HepG2 (cell line): ENCODE results near the gene CBFA2T2. TPM values are rescaled to one million over a fixed set of nuclear protein-coding genes. Genes with fewer than 3 reads are reported as not detected.
A peak's percentile ranks its signal among the peaks of the same experiment; 100 is the strongest.

Experiments
- GATAD2A ChIP-seq: IDR thresholded peaks from 2 replicates; pipeline ENCODE4 v1.6.1; 2016
- HNF4A ChIP-seq: sonication (generic); formaldehyde crosslinking; IDR thresholded peaks from 2 replicates; pipeline ENCODE4 v1.4.0; 2020; ENCODE audit warnings: missing genetic modification reagents
- MXI1 ChIP-seq: IDR thresholded peaks from 3 replicates; pipeline ENCODE4 v1.6.1; 2012; ENCODE audit warnings: low read depth, low read length, inconsistent platforms, borderline replicate concordance
- PHF5A ChIP-seq: IDR thresholded peaks from one replicate; pipeline ENCODE4 v1.6.1; 2018; ENCODE audit warnings: low read depth, missing genetic modification reagents; ENCODE audit not compliant: unreplicated experiment
- ZMYM3 ChIP-seq: sonication (generic); formaldehyde crosslinking; IDR thresholded peaks from 2 replicates; pipeline ENCODE4 v1.5.1; 2020; ENCODE audit warnings: mild to moderate bottlenecking, missing genetic modification reagents
- polyA plus RNA-seq, 8 experiments: library from polyadenylated mRNA; depleted of rRNA in 3 of 8; stranded (reverse) in 7 of 8; unstranded in 1 of 8; fragments of >200 nt; fragmentation: Illumina TruSeq in 4 of 8; extraction: Trizol in 4 of 8; gene quantifications; 2 replicates each; pipeline versions ENCODE4 v1.2.1 to v1.2.3, GENCODE V29; 2011 to 2016; ENCODE audit warnings: low read depth in 4 of 8, missing spikeins in 1 of 8, mixed read lengths in 1 of 8; ENCODE audit not compliant: insufficient read depth in 1 of 8
- total RNA-seq, 5 experiments: library from RNA; depleted of rRNA; stranded (reverse); fragments of >200 nt; fragmentation: Illumina TruSeq; extraction: Trizol; gene quantifications; 2 replicates each; pipeline ENCODE4 v1.2.3, GENCODE V29; 2016; ENCODE audit warnings: low read depth in 1 of 5
- TF ChIP-seq, protein P1 (sequence below): sonication (generic); formaldehyde crosslinking; IDR thresholded peaks from 2 replicates; pipeline ENCODE4 v1.8.1; 2023; ENCODE audit warnings: mild to moderate bottlenecking, moderate library complexity, missing genetic modification reagents
- TF ChIP-seq, protein P2 (sequence below): IDR thresholded peaks from 2 replicates; pipeline ENCODE4 v1.6.1; 2012; ENCODE audit warnings: inconsistent platforms
- TF ChIP-seq, protein P3 (sequence below): IDR thresholded peaks from 2 replicates; pipeline ENCODE4 v1.6.1; 2016
- TF ChIP-seq, protein P4 (sequence below), 2 experiments: fragments of 450-650 bp in 1 of 2; sonication (generic) in 1 of 2; formaldehyde crosslinking; IDR thresholded peaks; 2 replicates each; pipeline versions ENCODE4 v1.5.0 to v1.8.0; 2020 to 2022; ENCODE audit warnings: mild to moderate bottlenecking in 1 of 2, missing genetic modification reagents in 1 of 2
- TF ChIP-seq, protein P5 (sequence below): IDR thresholded peaks from 2 replicates; pipeline ENCODE4 v1.6.1; 2016; ENCODE audit warnings: low read depth
- TF ChIP-seq, protein P6 (sequence below): sonication (generic); formaldehyde crosslinking; IDR thresholded peaks from 2 replicates; pipeline ENCODE4 v1.5.0; 2020; ENCODE audit warnings: mild to moderate bottlenecking, missing genetic modification reagents, borderline replicate concordance

Gene CBFA2T2
- total and polyA plus RNA-seq, 2 of the 13 experiments (the other 11 are each of a cell fraction or from before 2014, with no cell fraction given) = 6.3 to 21.2 TPM

DNA sequence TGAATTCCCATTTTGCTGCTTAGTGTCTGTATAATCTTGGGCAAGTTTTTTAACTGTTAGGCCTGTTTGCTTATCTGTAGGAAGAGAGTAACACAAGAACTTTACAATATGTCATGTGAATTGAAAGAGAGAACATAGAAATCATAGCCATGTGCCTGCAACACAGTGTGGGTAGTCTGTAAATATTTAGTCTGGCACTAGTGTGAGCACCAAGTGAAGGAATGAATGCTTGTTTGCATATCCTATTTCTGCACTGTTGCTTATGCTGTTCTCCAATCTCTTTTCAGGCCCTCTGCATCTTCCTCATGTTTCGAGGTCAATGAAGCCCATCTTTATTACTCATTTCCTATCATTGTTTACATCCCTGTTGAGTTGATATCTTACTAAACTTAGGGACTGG lies 49.2 kb downstream of the CBFA2T2 start (continued):
- TF ChIP-seq, protein P1, sequence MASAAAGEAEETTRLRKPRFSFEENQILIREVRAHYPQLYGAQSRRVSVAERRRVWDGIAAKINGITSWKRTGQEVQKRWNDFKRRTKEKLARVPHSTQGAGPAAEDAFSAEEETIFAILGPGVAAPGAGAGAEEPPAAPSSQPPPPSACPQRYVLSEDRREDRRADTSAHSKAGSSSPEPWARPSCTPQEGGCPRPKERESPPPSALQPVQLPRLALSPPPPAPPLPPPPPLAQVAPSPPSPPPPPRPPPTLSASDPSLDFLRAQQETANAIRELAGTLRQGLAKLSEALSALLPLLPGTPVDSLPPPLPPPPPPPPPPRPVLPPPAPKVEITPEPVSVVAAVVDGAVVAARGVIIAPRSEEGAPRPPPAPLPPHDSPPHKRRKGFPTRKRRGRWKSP (CRISPR knock-in tag) = peak; percentile 9; the same call in 1 of the 2 replicates
- TF ChIP-seq, protein P2, sequence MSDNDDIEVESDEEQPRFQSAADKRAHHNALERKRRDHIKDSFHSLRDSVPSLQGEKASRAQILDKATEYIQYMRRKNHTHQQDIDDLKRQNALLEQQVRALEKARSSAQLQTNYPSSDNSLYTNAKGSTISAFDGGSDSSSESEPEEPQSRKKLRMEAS = peak; percentile 39; the same call in 1 of the 2 replicates
- TF ChIP-seq, protein P3, sequence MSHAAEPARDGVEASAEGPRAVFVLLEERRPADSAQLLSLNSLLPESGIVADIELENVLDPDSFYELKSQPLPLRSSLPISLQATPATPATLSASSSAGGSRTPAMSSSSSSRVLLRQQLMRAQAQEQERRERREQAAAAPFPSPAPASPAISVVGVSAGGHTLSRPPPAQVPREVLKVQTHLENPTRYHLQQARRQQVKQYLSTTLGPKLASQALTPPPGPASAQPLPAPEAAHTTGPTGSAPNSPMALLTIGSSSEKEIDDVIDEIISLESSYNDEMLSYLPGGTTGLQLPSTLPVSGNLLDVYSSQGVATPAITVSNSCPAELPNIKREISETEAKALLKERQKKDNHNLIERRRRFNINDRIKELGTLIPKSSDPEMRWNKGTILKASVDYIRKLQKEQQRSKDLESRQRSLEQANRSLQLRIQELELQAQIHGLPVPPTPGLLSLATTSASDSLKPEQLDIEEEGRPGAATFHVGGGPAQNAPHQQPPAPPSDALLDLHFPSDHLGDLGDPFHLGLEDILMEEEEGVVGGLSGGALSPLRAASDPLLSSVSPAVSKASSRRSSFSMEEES (CRISPR knock-in tag) = 0 out of 2 replicates have a peak, but pooled peaks have one; percentile 31
- TF ChIP-seq, protein P4, sequence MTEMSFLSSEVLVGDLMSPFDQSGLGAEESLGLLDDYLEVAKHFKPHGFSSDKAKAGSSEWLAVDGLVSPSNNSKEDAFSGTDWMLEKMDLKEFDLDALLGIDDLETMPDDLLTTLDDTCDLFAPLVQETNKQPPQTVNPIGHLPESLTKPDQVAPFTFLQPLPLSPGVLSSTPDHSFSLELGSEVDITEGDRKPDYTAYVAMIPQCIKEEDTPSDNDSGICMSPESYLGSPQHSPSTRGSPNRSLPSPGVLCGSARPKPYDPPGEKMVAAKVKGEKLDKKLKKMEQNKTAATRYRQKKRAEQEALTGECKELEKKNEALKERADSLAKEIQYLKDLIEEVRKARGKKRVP (CRISPR knock-in tag; IDR thresholded peaks at IDR 0.05) = peak in 1 of 2 experiments; percentile 76; a peak in 2 of 4 replicates
- TF ChIP-seq, protein P5, sequence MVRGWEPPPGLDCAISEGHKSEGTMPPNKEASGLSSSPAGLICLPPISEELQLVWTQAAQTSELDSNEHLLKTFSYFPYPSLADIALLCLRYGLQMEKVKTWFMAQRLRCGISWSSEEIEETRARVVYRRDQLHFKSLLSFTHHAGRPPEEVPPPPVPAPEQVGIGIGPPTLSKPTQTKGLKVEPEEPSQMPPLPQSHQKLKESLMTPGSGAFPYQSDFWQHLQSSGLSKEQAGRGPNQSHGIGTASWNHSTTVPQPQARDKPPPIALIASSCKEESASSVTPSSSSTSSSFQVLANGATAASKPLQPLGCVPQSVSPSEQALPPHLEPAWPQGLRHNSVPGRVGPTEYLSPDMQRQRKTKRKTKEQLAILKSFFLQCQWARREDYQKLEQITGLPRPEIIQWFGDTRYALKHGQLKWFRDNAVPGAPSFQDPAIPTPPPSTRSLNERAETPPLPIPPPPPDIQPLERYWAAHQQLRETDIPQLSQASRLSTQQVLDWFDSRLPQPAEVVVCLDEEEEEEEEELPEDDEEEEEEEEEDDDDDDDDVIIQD (CRISPR knock-in tag) = peak; percentile 73; the same call in 1 of the 2 replicates
- peak; percentile 78 for TF ChIP-seq GATAD2A (CRISPR knock-in tag)
- TF ChIP-seq PHF5A (CRISPR knock-in tag) = peak; percentile 31
- TF ChIP-seq HNF4A (CRISPR knock-in tag) = 0 out of 2 replicates have a peak, but pooled peaks have one; percentile 6
- TF ChIP-seq, protein P6, sequence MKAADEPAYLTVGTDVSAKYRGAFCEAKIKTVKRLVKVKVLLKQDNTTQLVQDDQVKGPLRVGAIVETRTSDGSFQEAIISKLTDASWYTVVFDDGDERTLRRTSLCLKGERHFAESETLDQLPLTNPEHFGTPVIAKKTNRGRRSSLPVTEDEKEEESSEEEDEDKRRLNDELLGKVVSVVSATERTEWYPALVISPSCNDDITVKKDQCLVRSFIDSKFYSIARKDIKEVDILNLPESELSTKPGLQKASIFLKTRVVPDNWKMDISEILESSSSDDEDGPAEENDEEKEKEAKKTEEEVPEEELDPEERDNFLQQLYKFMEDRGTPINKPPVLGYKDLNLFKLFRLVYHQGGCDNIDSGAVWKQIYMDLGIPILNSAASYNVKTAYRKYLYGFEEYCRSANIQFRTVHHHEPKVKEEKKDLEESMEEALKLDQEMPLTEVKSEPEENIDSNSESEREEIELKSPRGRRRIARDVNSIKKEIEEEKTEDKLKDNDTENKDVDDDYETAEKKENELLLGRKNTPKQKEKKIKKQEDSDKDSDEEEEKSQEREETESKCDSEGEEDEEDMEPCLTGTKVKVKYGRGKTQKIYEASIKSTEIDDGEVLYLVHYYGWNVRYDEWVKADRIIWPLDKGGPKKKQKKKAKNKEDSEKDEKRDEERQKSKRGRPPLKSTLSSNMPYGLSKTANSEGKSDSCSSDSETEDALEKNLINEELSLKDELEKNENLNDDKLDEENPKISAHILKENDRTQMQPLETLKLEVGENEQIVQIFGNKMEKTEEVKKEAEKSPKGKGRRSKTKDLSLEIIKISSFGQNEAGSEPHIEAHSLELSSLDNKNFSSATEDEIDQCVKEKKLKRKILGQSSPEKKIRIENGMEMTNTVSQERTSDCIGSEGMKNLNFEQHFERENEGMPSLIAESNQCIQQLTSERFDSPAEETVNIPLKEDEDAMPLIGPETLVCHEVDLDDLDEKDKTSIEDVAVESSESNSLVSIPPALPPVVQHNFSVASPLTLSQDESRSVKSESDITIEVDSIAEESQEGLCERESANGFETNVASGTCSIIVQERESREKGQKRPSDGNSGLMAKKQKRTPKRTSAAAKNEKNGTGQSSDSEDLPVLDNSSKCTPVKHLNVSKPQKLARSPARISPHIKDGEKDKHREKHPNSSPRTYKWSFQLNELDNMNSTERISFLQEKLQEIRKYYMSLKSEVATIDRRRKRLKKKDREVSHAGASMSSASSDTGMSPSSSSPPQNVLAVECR (CRISPR knock-in tag) = peak; percentile 21; the same call in 1 of the 2 replicates
- TF ChIP-seq ZMYM3 = 0 out of 2 replicates have a peak, but pooled peaks have one; percentile 54
- peak; percentile 71; the same call in 1 of the 3 replicates for TF ChIP-seq MXI1
